SK-N-MC (cell line): ENCODE measurements around the gene NBPF11.
"Not testable (repeated sequence)": the region's sequence is repeated elsewhere in the genome, so short reads cannot be mapped to it uniquely, and the experiment has no call there.

ENCODE experiments used
- DNase-seq: peaks from one replicate; pipeline ENCODE4 v3.0.0-alpha.2; 2011; ENCODE audit warnings: low read depth, low spot score
- H3K27ac ChIP-seq: fragments of 200-600 bp; sonication (generic); 2 replicates; pipeline ENCODE4 v1.5.1; 2016; ENCODE audit warnings: mixed run types
- H3K36me3 ChIP-seq: fragments of 200-600 bp; sonication (generic); 2 replicates; pipeline ENCODE4 v1.6.1; 2017; ENCODE audit warnings: antibody characterized with exemption, low read length, mixed read lengths; ENCODE audit not compliant: insufficient read depth
- H3K4me3 ChIP-seq: fragments of 200-600 bp; sonication (generic); 2 replicates; pipeline ENCODE4 v1.5.1; 2016
- H3K9ac ChIP-seq: fragments of 200-600 bp; sonication (generic); 2 replicates; pipeline ENCODE4 v1.8.0; 2017; ENCODE audit warnings: mixed run types, mixed read lengths; ENCODE audit not compliant: insufficient read length
- H3K9me3 ChIP-seq: fragments of 200-600 bp; sonication (generic); 2 replicates; pipeline ENCODE4 v1.6.1; 2017; ENCODE audit warnings: low read depth, mild to moderate bottlenecking, antibody characterized with exemption, low read length, moderate library complexity, mixed read lengths
- EZH2 ChIP-seq: fragments of 200-600 bp; sonication (generic); IDR thresholded peaks from one replicate; pipeline ENCODE4 v1.6.1; 2017; ENCODE audit warnings: antibody characterized with exemption
- FOXP2 ChIP-seq: optimal IDR thresholded peaks from 2 replicates; pipeline ENCODE3; 2011; ENCODE audit warnings: mild to moderate bottlenecking, moderate library complexity; ENCODE audit not compliant: insufficient read depth; ENCODE audit errors: extremely low read length, control extremely low read depth
- POLR2AphosphoS5 ChIP-seq: IDR thresholded peaks from 2 replicates; pipeline ENCODE4 v1.6.1; 2012; ENCODE audit warnings: mild to moderate bottlenecking, low read depth, low read length, borderline replicate concordance

NBPF11 gene

GRCh38 chr1:148151911-148152656 is at the start of gene NBPF11:
TSS of gene NBPF11 (minus strand) at chr1:148152281. CDS start at chr1:148127003, 25,278 bp downstream.
- not testable (repeated sequence) for H3K27ac ChIP-seq, H3K9me3 ChIP-seq, DNase-seq, H3K36me3 ChIP-seq
- Histone ChIP-seq H3K9ac (peak within 1 kb of the TSS; percentile 72), H3K4me3 (peak within 1 kb of the TSS; percentile 79)
- peak; percentile 26; the same call in 1 of the 2 replicates for TF ChIP-seq POLR2AphosphoS5

DNA sequence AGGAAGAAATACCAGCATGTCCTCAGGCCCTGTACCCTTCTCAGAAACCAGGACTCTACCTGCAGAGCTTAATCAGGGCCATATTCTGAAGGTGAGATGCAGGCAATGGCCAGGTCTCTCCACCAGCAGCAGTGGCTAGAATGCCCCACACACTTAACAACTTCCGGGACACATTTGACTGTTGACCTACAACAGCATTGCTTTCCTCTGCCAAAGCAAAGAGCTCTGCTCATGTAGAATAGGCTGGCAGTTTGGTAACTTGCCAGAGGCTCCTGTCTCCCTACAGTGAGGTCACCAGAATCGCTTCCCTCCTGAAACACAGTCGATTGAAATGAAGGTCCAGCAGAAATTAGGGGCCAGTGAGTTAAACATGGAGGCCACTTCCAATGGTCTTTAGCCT is 45.3 kb upstream of the NBPF11 start:
- not testable (repeated sequence) for H3K27ac ChIP-seq, H3K36me3 ChIP-seq, DNase-seq, H3K9ac ChIP-seq, H3K9me3 ChIP-seq, H3K4me3 ChIP-seq

DNA sequence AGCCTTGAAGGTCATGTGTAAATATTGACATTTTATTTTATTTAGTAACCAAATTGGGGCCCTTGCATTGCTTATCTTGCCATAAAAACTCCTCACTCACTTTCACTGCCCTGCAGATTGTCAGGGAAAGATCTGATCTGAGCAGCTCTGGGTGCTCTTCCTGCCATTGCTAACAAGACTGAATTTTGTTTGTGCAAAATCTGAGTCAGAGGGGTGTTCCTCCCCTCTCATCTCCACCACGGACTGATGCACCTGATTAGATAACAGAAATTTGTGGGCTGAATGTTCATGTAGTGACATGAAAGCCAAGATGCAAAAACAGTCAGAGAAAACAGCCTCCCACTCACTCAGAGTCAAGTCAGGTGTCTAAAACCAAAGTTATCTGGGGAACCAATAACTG is 44.9 kb upstream of the NBPF11 start:
- not testable (repeated sequence) for DNase-seq, H3K4me3 ChIP-seq, H3K9me3 ChIP-seq, H3K27ac ChIP-seq, H3K9ac ChIP-seq, H3K36me3 ChIP-seq

GRCh38 chr1:148195115-148195514 is 43.0 kb upstream of the NBPF11 start:
- not testable (repeated sequence) for H3K9me3 ChIP-seq, DNase-seq, H3K9ac ChIP-seq, H3K4me3 ChIP-seq, H3K36me3 ChIP-seq, H3K27ac ChIP-seq

- H3K27ac ChIP-seq, H3K36me3 ChIP-seq, H3K9ac ChIP-seq, DNase-seq, H3K9me3 ChIP-seq, H3K4me3 ChIP-seq: not testable (repeated sequence)
Observed at GRCh38 chr1:148188768-148189167, 36.7 kb upstream of the NBPF11 start.

GRCh38 chr1:148178682-148179081 is 26.6 kb upstream of the NBPF11 start:
- H3K9ac ChIP-seq, H3K4me3 ChIP-seq, DNase-seq, H3K27ac ChIP-seq, H3K9me3 ChIP-seq, H3K36me3 ChIP-seq: not testable (repeated sequence)

DNA sequence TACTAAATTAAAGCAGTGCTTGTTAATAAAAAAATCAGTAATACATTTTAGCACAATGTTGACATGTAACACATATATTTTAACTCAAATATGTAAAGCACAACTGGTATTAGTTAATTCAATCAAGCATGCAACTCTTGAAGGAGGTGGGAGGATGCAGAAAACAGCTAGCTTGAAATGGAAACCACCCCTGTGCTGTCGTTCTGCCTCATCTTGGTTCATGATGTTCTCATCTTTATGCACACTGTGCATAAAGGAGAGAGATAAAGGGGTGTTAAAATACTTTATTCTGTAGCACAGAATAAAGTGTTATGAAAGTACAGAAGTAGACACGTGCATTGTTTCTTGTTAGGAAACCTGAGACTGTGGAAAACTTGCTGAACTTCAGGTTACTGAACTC is 23.3 kb upstream of the NBPF11 start:
- DNase-seq, H3K27ac ChIP-seq, H3K4me3 ChIP-seq, H3K9me3 ChIP-seq, H3K36me3 ChIP-seq, H3K9ac ChIP-seq: not testable (repeated sequence)

GRCh38 chr1:148171995-148172394 is 19.9 kb upstream of the NBPF11 start:
- not testable (repeated sequence) for H3K9me3 ChIP-seq, H3K9ac ChIP-seq, H3K27ac ChIP-seq, H3K4me3 ChIP-seq, H3K36me3 ChIP-seq, DNase-seq

GRCh38 chr1:148166558-148167492 is 14.7 kb upstream of the NBPF11 start:
- no peak overlapping the region for H3K4me3 ChIP-seq
- no peak overlapping the region; the same call in 1 of the 2 replicates for H3K27ac ChIP-seq
- H3K36me3 ChIP-seq = no peaks in the 10 kb centered on the region
- peak; percentile 26 for DNase-seq
- no peaks in the 10 kb centered on the region for H3K9me3 ChIP-seq
- TF ChIP-seq EZH2 (no peak), POLR2AphosphoS5 (no peak), FOXP2 (no peak)
- no peak overlapping the region for H3K9ac ChIP-seq

DNA sequence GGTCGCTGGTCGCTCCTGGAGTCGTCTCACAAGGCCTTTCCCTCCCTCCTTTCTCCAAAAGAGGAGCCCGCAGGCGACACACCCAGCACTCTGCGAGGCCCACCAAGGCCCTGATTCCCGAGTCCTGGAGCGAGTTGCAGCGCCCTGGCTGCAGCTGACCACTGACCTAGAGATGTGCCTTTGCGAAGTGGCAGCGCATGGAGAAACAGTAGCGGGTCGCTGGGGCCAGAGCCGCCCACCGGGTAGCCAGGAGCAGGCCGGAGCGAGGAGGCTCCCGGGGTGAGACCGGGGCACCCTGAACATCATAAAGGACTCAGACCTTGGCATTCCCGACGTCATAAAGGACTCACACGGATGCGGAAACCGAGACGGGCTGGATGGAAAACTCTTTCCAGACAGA is 10.3 kb upstream of the NBPF11 start:
- H3K36me3 ChIP-seq = no peaks in the 10 kb centered on the region
- DNase-seq = no peak
- no peak overlapping the region for H3K27ac ChIP-seq

More for the DNA sequence above, 10.3 kb upstream of the NBPF11 start:
- Histone ChIP-seq H3K9ac (no peak overlapping the region), H3K9me3 (no peaks in the 10 kb centered on the region), H3K4me3 (no peak overlapping the region)
- no peak for TF ChIP-seq FOXP2
- no peak for TF ChIP-seq POLR2AphosphoS5
- TF ChIP-seq EZH2 = no peak
